ENCODE results near the gene ACMSD. TPM values are rescaled to one million over a fixed set of nuclear protein-coding genes. Genes with fewer than 3 reads are reported as not detected.

ACMSD gene
- total and polyA plus RNA-seq, 3 donors from 2014 or later = 0.25 TPM; not detected in 2

GRCh38 chr2:134919341-134920210 is 81.2 kb downstream of the ACMSD start:
- DNase-seq = peak; percentile 69
- Histone ChIP-seq H3K9me3 (no peaks in the 10 kb centered on the region), H3K4me1 (peaks cover 29% of the 10 kb centered on the region), H3K36me3 (ENCODE audit: low read depth, missing control alignments) (no peaks in the 10 kb centered on the region), H3K27ac (peak overlapping the region; percentile 98), H3K27me3 (no peaks in the 10 kb centered on the region), H3K4me3 (peak overlapping the region; percentile 79 to 97)
- 1 to 2% methylated on average over 30 of the region's 30 CpGs for WGBS, 2 donors
- intact Hi-C loops (cut with DNase I; ENCODE audit: low total_unique reads) = no loop called here
- TF ChIP-seq POLR2A (IDR thresholded peaks at IDR 0.05) = no peak
- TF ChIP-seq CTCF (IDR thresholded peaks at IDR 0.05) = no peak

- 88 to 96% methylated on average over 1 of the region's 1 CpG for WGBS, 2 donors
- H3K27me3 ChIP-seq = no peaks in the 10 kb centered on the region
- no peak for DNase-seq
Measured at GRCh38 chr2:134924912-134925311, 86.5 kb downstream of the ACMSD start.

GRCh38 chr2:134926231-134926931 is 88.0 kb downstream of the ACMSD start:
- Histone ChIP-seq H3K27ac (no peak overlapping the region), H3K4me1 (peaks cover 21% of the 10 kb centered on the region), H3K9me3 (no peaks in the 10 kb centered on the region), H3K4me3 (no peak overlapping the region), H3K36me3 (ENCODE audit: low read depth, missing control alignments) (no peaks in the 10 kb centered on the region), H3K27me3 (no peaks in the 10 kb centered on the region)
- intact Hi-C loops (cut with DNase I; ENCODE audit: low total_unique reads) = no loop called here
- DNase-seq = no peak
- WGBS, 2 donors = 74 to 76% methylated on average over 3 of the region's 3 CpGs
- TF ChIP-seq POLR2A (IDR thresholded peaks at IDR 0.05) (no peak), CTCF (IDR thresholded peaks at IDR 0.05) (no peak)

More at GRCh38 chr2:134924912-134925311, 86.5 kb downstream of the ACMSD start:
- intact Hi-C loops (cut with DNase I; ENCODE audit: low total_unique reads) = no loop called here
- H3K9me3 ChIP-seq = no peaks in the 10 kb centered on the region
- TF ChIP-seq CTCF (IDR thresholded peaks at IDR 0.05) = no peak
- TF ChIP-seq POLR2A (IDR thresholded peaks at IDR 0.05) = no peak
- H3K27ac ChIP-seq = no peak overlapping the region
- H3K4me1 ChIP-seq = peaks cover 29% of the 10 kb centered on the region
- H3K4me3 ChIP-seq = no peak overlapping the region
- H3K36me3 ChIP-seq (ENCODE audit: low read depth, missing control alignments) = no peaks in the 10 kb centered on the region

GRCh38 chr2:134927195-134927594 is 88.8 kb downstream of the ACMSD start:
- Histone ChIP-seq H3K4me1 (peaks cover 16% of the 10 kb centered on the region), H3K27me3 (no peaks in the 10 kb centered on the region), H3K4me3 (no peak overlapping the region), H3K27ac (no peak overlapping the region), H3K9me3 (no peaks in the 10 kb centered on the region), H3K36me3 (ENCODE audit: low read depth, missing control alignments) (no peaks in the 10 kb centered on the region)
- intact Hi-C loops (cut with DNase I; ENCODE audit: low total_unique reads) = no loop called here
- no peak for TF ChIP-seq POLR2A (IDR thresholded peaks at IDR 0.05)
- no peak for TF ChIP-seq CTCF (IDR thresholded peaks at IDR 0.05)
- WGBS, 2 donors = 84 to 85% methylated on average over 3 of the region's 3 CpGs
- DNase-seq = no peak

Measured in testis (tissue), 3 donors.